ENCODE results near the gene KIAA0319L.

- TF ChIP-seq EZH2 (IDR thresholded peaks at IDR 0.05) (no peak), POLR2AphosphoS5 (IDR thresholded peaks at IDR 0.05; ENCODE audit: borderline replicate concordance, low read depth, low read length) (no peak), FOXP2 (optimal IDR thresholded peaks at IDR 0.05; ENCODE audit: control extremely low read depth, extremely low read length, insufficient read depth) (no peak)
Measured at GRCh38 chr1:35481229-35481628, 76.0 kb downstream of the KIAA0319L start.
